Measurements from ENCODE around the gene MED16.
A peak's percentile ranks its signal among the peaks of the same experiment; 100 is the strongest.

The MED16 gene

GRCh38 chr19:892894-893689, at the start of gene MED16, which contains the start of gene RNU6-9:
MED16 (minus strand) TSS chr19:893187; CDS start chr19:891131, 2,056 bp downstream.
RNU6-9 (plus strand) TSS chr19:893484.
- DNase-seq, result peak; percentile 88 to 93

GRCh38 chr19:942133-942645, 49.2 kb upstream of the MED16 start:
- no peak for DNase-seq

- DNase-seq, result no peak
These were observed 48.5 kb upstream of the MED16 start for GRCh38 chr19:941292-942132.

- peak in 1 of 2 donors; percentile 25 for DNase-seq
These were observed 47.8 kb upstream of the MED16 start for GRCh38 chr19:940591-941291.

- DNase-seq, result no peak
These were observed 46.9 kb upstream of the MED16 start for GRCh38 chr19:939922-940321.

GRCh38 chr19:939439-939838, 46.5 kb upstream of the MED16 start:
- DNase-seq, result no peak

- no peak for DNase-seq
These were observed 45.4 kb upstream of the MED16 start for GRCh38 chr19:938233-938923.

- peak; percentile 88 to 98 for DNase-seq
These were observed 44.3 kb upstream of the MED16 start for GRCh38 chr19:937259-937694.

GRCh38 chr19:936175-936546, 43.2 kb upstream of the MED16 start:
- DNase-seq, result no peak

- peak; percentile 45 to 49 for DNase-seq
These were observed 42.0 kb upstream of the MED16 start for GRCh38 chr19:934865-935479.

GRCh38 chr19:934197-934840, 41.3 kb upstream of the MED16 start:
- DNase-seq, result no peak

- no peak for DNase-seq
These were observed 40.5 kb upstream of the MED16 start for GRCh38 chr19:933553-933882.

GRCh38 chr19:932648-933552, 39.9 kb upstream of the MED16 start:
- peak; percentile 51 to 62 for DNase-seq

- no peak for DNase-seq
These were observed 39.1 kb upstream of the MED16 start for GRCh38 chr19:931860-932647.

- DNase-seq, result no peak
These were observed 36.9 kb upstream of the MED16 start for GRCh38 chr19:929891-930258.

GRCh38 chr19:929203-929890, 36.4 kb upstream of the MED16 start:
- DNase-seq, result no peak

GRCh38 chr19:928471-929202, 35.6 kb upstream of the MED16 start:
- DNase-seq, result no peak

- DNase-seq, result no peak
These were observed 34.9 kb upstream of the MED16 start for GRCh38 chr19:927780-928401.

Data from inflammatory macrophage treated with lipopolysaccharide for 1 hour (primary cell).